T-cell (primary cell): Measurements from ENCODE around the gene OSMR. TPM values are rescaled to one million over a fixed set of nuclear protein-coding genes. Genes with fewer than 3 reads are reported as not detected.

ENCODE experiments used
- ATAC-seq, 4 experiments: fragments of 200-7000 bp in 3 of 4; fragments of 150-1000 bp in 1 of 4; cut with Tn5 transposase; replicated peaks in 1 of 4; 1 replicate in 3 of 4; 2 replicates in 1 of 4; pipeline ENCODE4 v1.10.0; 2021; ENCODE audit warnings: moderate library complexity in 3 of 4, mild to moderate bottlenecking in 2 of 4, moderate number of reproducible peaks in 1 of 4
- CTCF ChIA-PET, 2 donors: fragments of 300-600 bp; sonication (Branson Sonifier 250); formaldehyde crosslinking; loops; one replicate each; lab custom pipeline; 2022; ENCODE audit warnings: antibody characterized with exemption in 2 of 2; lab: Charles Lee
- POLR2A ChIA-PET, 2 donors: fragments of 300-600 bp; sonication (Branson Sonifier 250); formaldehyde crosslinking; loops; one replicate each; lab custom pipeline; 2022; ENCODE audit warnings: antibody characterized with exemption in 2 of 2; lab: Charles Lee
- DNase-seq, 35 experiments: peaks; one replicate each; pipeline versions ENCODE4 v3.0.0 to v3.0.0-alpha.2; 2013 to 2023
- H3K27ac ChIP-seq: one replicate; pipeline ENCODE4 v1.5.1; 2013; ENCODE audit warnings: low read length
- H3K27me3 ChIP-seq, 2 experiments: replicated peaks in 1 of 2; 1 replicate in 1 of 2; 2 replicates in 1 of 2; pipeline versions ENCODE4 v1.6.1 to v1.7.0; 2013; ENCODE audit warnings: low read length in 1 of 2, mixed read lengths in 1 of 2; ENCODE audit not compliant: control insufficient read depth in 2 of 2, insufficient read depth in 2 of 2; ENCODE audit errors: extremely low read depth in 1 of 2
- H3K36me3 ChIP-seq, 2 donors: 1 replicate in 1 of 2; 2 replicates in 1 of 2; pipeline versions ENCODE4 v1.6.1 to v1.7.0; 2013; ENCODE audit warnings: low read length in 1 of 2; ENCODE audit not compliant: control insufficient read depth in 2 of 2, insufficient read depth in 1 of 2; ENCODE audit errors: extremely low read depth in 1 of 2
- H3K4me1 ChIP-seq, 2 experiments: 1 replicate in 1 of 2; 2 replicates in 1 of 2; pipeline versions ENCODE4 v1.6.1 to v1.7.0; 2013; ENCODE audit warnings: low read length in 2 of 2, mixed read lengths in 1 of 2; ENCODE audit not compliant: insufficient read depth in 2 of 2, control insufficient read depth in 1 of 2; ENCODE audit errors: extremely low read depth in 1 of 2
- H3K4me3 ChIP-seq, 2 donors: 1 replicate in 1 of 2; 2 replicates in 1 of 2; pipeline versions ENCODE4 v1.5.1 to v1.7.0; 2013; ENCODE audit warnings: mild to moderate bottlenecking in 2 of 2, low read length in 1 of 2, moderate library complexity in 1 of 2; ENCODE audit not compliant: control insufficient read depth in 1 of 2; ENCODE audit errors: extremely low read depth in 1 of 2
- H3K9me3 ChIP-seq: 2 replicates; pipeline ENCODE4 v1.7.0; 2013
- H3K27ac Mint-ChIP-seq, 2 donors: one replicate each; pipeline ENCODE4 v1.8.0; 2020 to 2021; ENCODE audit warnings: mild to moderate bottlenecking in 2 of 2, mixed read lengths in 2 of 2
- H3K27me3 Mint-ChIP-seq, 2 donors: one replicate each; pipeline ENCODE4 v1.8.0; 2021 to 2022; ENCODE audit warnings: mixed read lengths in 2 of 2
- H3K36me3 Mint-ChIP-seq: one replicate; pipeline ENCODE4 v1.8.0; 2021; ENCODE audit warnings: mixed read lengths
- H3K4me1 Mint-ChIP-seq, 3 donors: one replicate each; pipeline ENCODE4 v1.8.0; 2020 to 2022; ENCODE audit warnings: mixed read lengths in 3 of 3, mild to moderate bottlenecking in 1 of 3
- H3K4me3 Mint-ChIP-seq, 3 donors: one replicate each; pipeline ENCODE4 v1.8.0; 2020 to 2022; ENCODE audit warnings: mild to moderate bottlenecking in 3 of 3, mixed read lengths in 3 of 3, moderate library complexity in 3 of 3
- H3K9me3 Mint-ChIP-seq, 3 donors: one replicate each; pipeline ENCODE4 v1.8.0; 2020 to 2022; ENCODE audit warnings: mixed read lengths in 3 of 3
- WGBS: methylation state at CpG from one replicate; pipeline ENCODE4 v1.1.5; 2013; ENCODE audit warnings: missing lambda C conversion rate; ENCODE audit not compliant: insufficient coverage; 5-methylcytosine and 5-hydroxymethylcytosine counted together
- total RNA-seq, 35 experiments: library from RNA in 6 of 35; stranded (reverse) in 6 of 35; fragments of 120-200 nt in 1 of 35; gene quantifications; one replicate each; pipeline versions ENCODE4 v1.2.1 to v1.2.4 and lab custom pipeline; 2013 to 2026

The OSMR gene
- total RNA-seq, 5 donors from 2014 or later (not counting 1 experiment from before 2014, with no cell fraction given) = 0.08 to 0.26 (median 0.14) TPM; not detected in 1

GRCh38 chr5:38905516-38905915 is 59.7 kb downstream of the OSMR start:
- Mint-ChIP-seq H3K4me1 (no peaks in the 10 kb centered on the region), H3K4me3 (no peak overlapping the region), H3K27ac (no peak overlapping the region), H3K27me3 (peaks cover 40 to 43% of the 10 kb centered on the region in 2 donors), H3K9me3 (peaks cover 13 to 25% (median 17%) of the 10 kb centered on the region in 3 donors), H3K36me3 (no peaks in the 10 kb centered on the region)
- Histone ChIP-seq H3K4me3 (no peak overlapping the region), H3K36me3 (no peaks in the 10 kb centered on the region), H3K4me1 (no peaks in the 10 kb centered on the region), H3K27ac (no peak overlapping the region), H3K27me3 (peaks cover 0 to 19% of the 10 kb centered on the region in 2 experiments), H3K9me3 (no peaks in the 10 kb centered on the region)
- DNase-seq (no peak), ATAC-seq (no peak)
- ChIA-PET POLR2A (no interaction called here), CTCF (no interaction called here)
- WGBS = 86% methylated on average over 2 of the region's 4 CpGs

GRCh38 chr5:38906503-38906902 is 60.7 kb downstream of the OSMR start:
- Mint-ChIP-seq H3K27me3 (peaks cover 36 to 44% of the 10 kb centered on the region in 2 donors), H3K36me3 (no peaks in the 10 kb centered on the region), H3K4me3 (no peak overlapping the region), H3K4me1 (no peaks in the 10 kb centered on the region), H3K27ac (no peak overlapping the region), H3K9me3 (peaks cover 13 to 25% (median 17%) of the 10 kb centered on the region in 3 donors)
- Histone ChIP-seq H3K27me3 (peaks cover 0 to 22% of the 10 kb centered on the region in 2 experiments), H3K4me1 (no peaks in the 10 kb centered on the region), H3K27ac (no peak overlapping the region), H3K36me3 (no peaks in the 10 kb centered on the region), H3K9me3 (no peaks in the 10 kb centered on the region), H3K4me3 (no peak overlapping the region)
- DNase-seq (no peak), ATAC-seq (no peak)
- CTCF ChIA-PET = no interaction called here
- POLR2A ChIA-PET = no interaction called here

GRCh38 chr5:38911933-38912332 is 66.1 kb downstream of the OSMR start:
- Histone ChIP-seq H3K27me3 (peaks cover 2 to 19% of the 10 kb centered on the region in 2 experiments), H3K27ac (no peak overlapping the region), H3K4me1 (no peaks in the 10 kb centered on the region), H3K36me3 (no peaks in the 10 kb centered on the region), H3K9me3 (no peaks in the 10 kb centered on the region), H3K4me3 (no peak overlapping the region)
- no peak for DNase-seq
- peaks cover 9 to 15% (median 10%) of the 10 kb centered on the region in 3 donors for H3K9me3 Mint-ChIP-seq
- H3K27ac Mint-ChIP-seq = no peak overlapping the region
- H3K4me1 Mint-ChIP-seq = no peaks in the 10 kb centered on the region
- ATAC-seq = no peak
- peaks cover 42 to 43% of the 10 kb centered on the region in 2 donors for H3K27me3 Mint-ChIP-seq
- POLR2A ChIA-PET = no interaction called here
- no peak overlapping the region for H3K4me3 Mint-ChIP-seq
- no CpG with 5 or more reads among the region's 3 CpGs for WGBS
- CTCF ChIA-PET = no interaction called here
- H3K36me3 Mint-ChIP-seq = no peaks in the 10 kb centered on the region

- ATAC-seq = no peak
- WGBS = no CpG with 5 or more reads among the region's 2 CpGs
Observed at GRCh38 chr5:38913714-38914113, 67.9 kb downstream of the OSMR start.

GRCh38 chr5:38916802-38917201 is 71.0 kb downstream of the OSMR start:
- H3K27ac Mint-ChIP-seq = no peak overlapping the region
- ChIA-PET POLR2A (no interaction called here), CTCF (no interaction called here)
- no peaks in the 10 kb centered on the region for H3K9me3 Mint-ChIP-seq
- 85% methylated on average over 4 of the region's 7 CpGs for WGBS
- H3K4me1 Mint-ChIP-seq = no peaks in the 10 kb centered on the region
- H3K4me3 ChIP-seq = no peak overlapping the region
- H3K36me3 ChIP-seq = no peaks in the 10 kb centered on the region
- no peaks in the 10 kb centered on the region for H3K9me3 ChIP-seq
- no peak for DNase-seq
- ATAC-seq = no peak
- no peaks in the 10 kb centered on the region for H3K36me3 Mint-ChIP-seq
- H3K27me3 ChIP-seq = peaks cover 0 to 2% of the 10 kb centered on the region in 2 experiments
- H3K27ac ChIP-seq = no peak overlapping the region
- no peak overlapping the region for H3K4me3 Mint-ChIP-seq
- no peaks in the 10 kb centered on the region for H3K4me1 ChIP-seq
- peaks cover 21 to 25% of the 10 kb centered on the region in 2 donors for H3K27me3 Mint-ChIP-seq

More at GRCh38 chr5:38913714-38914113, 67.9 kb downstream of the OSMR start:
- H3K4me1 ChIP-seq = no peaks in the 10 kb centered on the region
- no peaks in the 10 kb centered on the region for H3K36me3 ChIP-seq
- Mint-ChIP-seq H3K36me3 (no peaks in the 10 kb centered on the region), H3K27me3 (peaks cover 33% of the 10 kb centered on the region in 2 donors), H3K27ac (no peak overlapping the region), H3K9me3 (peaks cover 8 to 14% (median 10%) of the 10 kb centered on the region in 3 donors), H3K4me3 (no peak overlapping the region), H3K4me1 (no peaks in the 10 kb centered on the region)
- peaks cover 2 to 3% of the 10 kb centered on the region in 2 experiments for H3K27me3 ChIP-seq
- no peak overlapping the region for H3K4me3 ChIP-seq
- DNase-seq = no peak
- no peaks in the 10 kb centered on the region for H3K9me3 ChIP-seq
- CTCF ChIA-PET = no interaction called here
- no peak overlapping the region for H3K27ac ChIP-seq
- POLR2A ChIA-PET = no interaction called here

- Mint-ChIP-seq H3K27me3 (peaks cover 27 to 43% of the 10 kb centered on the region in 2 donors), H3K36me3 (no peaks in the 10 kb centered on the region), H3K9me3 (no peaks in the 10 kb centered on the region), H3K4me3 (no peak overlapping the region), H3K4me1 (no peaks in the 10 kb centered on the region), H3K27ac (no peak overlapping the region)
- Histone ChIP-seq H3K27me3 (peaks cover 2 to 6% of the 10 kb centered on the region in 2 experiments), H3K27ac (no peak overlapping the region), H3K4me3 (no peak overlapping the region), H3K4me1 (no peaks in the 10 kb centered on the region), H3K36me3 (no peaks in the 10 kb centered on the region), H3K9me3 (no peaks in the 10 kb centered on the region)
- no CpG with 5 or more reads among the region's 1 CpG for WGBS
- no peak for DNase-seq
- CTCF ChIA-PET = interaction anchor here (1.7 to 3.5 kb wide), 2 partner anchors 479 kb away, joined by 11 to 42 read pairs; no protein-coding TSS in a partner anchor
- POLR2A ChIA-PET = interaction anchor here in 1 of 2 donors (0.6 kb wide), 1 partner anchor 496 kb away, joined by 3 read pairs; no protein-coding TSS in a partner anchor
- no peak for ATAC-seq
Observed at GRCh38 chr5:38921174-38921573, 75.4 kb downstream of the OSMR start.
